ENCODE results near the gene BBX. TPM values are rescaled to one million over a fixed set of nuclear protein-coding genes. Genes with fewer than 3 reads are reported as not detected.

The BBX gene
- total and polyA plus RNA-seq, 4 donors, result 4.7 to 25.1 (median 20.5) TPM

GRCh38 chr3:107795514-107796094, 272.8 kb downstream of the BBX start:
- Histone ChIP-seq H3K9me3 (ENCODE audit: control insufficient read depth in 4 of 4, low read length in 3 of 4) (no peaks in the 10 kb centered on the region), H3K36me3 (ENCODE audit: control insufficient read depth in 4 of 4, insufficient read depth in 3 of 4, low read depth in 1 of 4, low read length in 3 of 4) (peaks cover 2 to 3% (median 3%) of the 10 kb centered on the region in 4 donors), H3K27me3 (ENCODE audit: control insufficient read depth in 4 of 4, insufficient read depth in 4 of 4, low read length in 3 of 4) (no peaks in the 10 kb centered on the region), H3K4me1 (ENCODE audit: control insufficient read depth in 4 of 4, insufficient read depth in 4 of 4, low read length in 3 of 4) (peaks cover 3 to 15% (median 4%) of the 10 kb centered on the region in 4 donors), H3K27ac (ENCODE audit: low read depth in 1 of 2, low read length in 2 of 2) (no peak overlapping the region), H3K9ac (ENCODE audit: low read depth in 1 of 2, low read length in 2 of 2) (no peak overlapping the region), H3K4me3 (ENCODE audit: low read depth in 1 of 3, low read length in 3 of 3) (no peak overlapping the region)
- WGBS, result 98% methylated on average over 3 of the region's 3 CpGs
- TF ChIP-seq NR2F2 (IDR thresholded peaks at IDR 0.05), result no peak
- TF ChIP-seq REST (IDR thresholded peaks at IDR 0.05), result no peak
- no peak for TF ChIP-seq SP1 (IDR thresholded peaks at IDR 0.05)
- TF ChIP-seq RAD21 (IDR thresholded peaks at IDR 0.05), result no peak
- TF ChIP-seq EGR1 (IDR thresholded peaks at IDR 0.05; ENCODE audit: low read depth in 2 of 2), result no peak
- no peak for TF ChIP-seq FOXA2 (IDR thresholded peaks at IDR 0.05)
- TF ChIP-seq HNF4G (IDR thresholded peaks at IDR 0.05), result no peak
- no peak for TF ChIP-seq YY1 (IDR thresholded peaks at IDR 0.05)
- no peak for TF ChIP-seq FOXA1 (IDR thresholded peaks at IDR 0.05)
- no peak for DNase-seq (ENCODE audit: low spot score)

- DNase-seq (ENCODE audit: low spot score), result no peak
These were observed 274.0 kb downstream of the BBX start for GRCh38 chr3:107796791-107797190.

More at GRCh38 chr3:107796791-107797190, 274.0 kb downstream of the BBX start:
- Histone ChIP-seq H3K27me3 (ENCODE audit: control insufficient read depth in 4 of 4, insufficient read depth in 4 of 4, low read length in 3 of 4) (no peaks in the 10 kb centered on the region), H3K9ac (ENCODE audit: low read depth in 1 of 2, low read length in 2 of 2) (no peak overlapping the region), H3K9me3 (ENCODE audit: control insufficient read depth in 4 of 4, low read length in 3 of 4) (no peaks in the 10 kb centered on the region), H3K36me3 (ENCODE audit: control insufficient read depth in 4 of 4, insufficient read depth in 3 of 4, low read depth in 1 of 4, low read length in 3 of 4) (peaks cover 3 to 13% (median 11%) of the 10 kb centered on the region in 4 donors), H3K4me1 (ENCODE audit: control insufficient read depth in 4 of 4, insufficient read depth in 4 of 4, low read length in 3 of 4) (peaks cover 0 to 15% (median 4%) of the 10 kb centered on the region in 4 donors), H3K27ac (ENCODE audit: low read depth in 1 of 2, low read length in 2 of 2) (no peak overlapping the region), H3K4me3 (ENCODE audit: low read depth in 1 of 3, low read length in 3 of 3) (no peak overlapping the region)
- TF ChIP-seq YY1 (IDR thresholded peaks at IDR 0.05) (peak; percentile 44), REST (IDR thresholded peaks at IDR 0.05) (no peak), CTCF (IDR thresholded peaks at IDR 0.05; ENCODE audit: low read depth, low read length, missing input control) (no peak), RAD21 (IDR thresholded peaks at IDR 0.05) (peak in 1 of 2 donors; percentile 25), JUND (IDR thresholded peaks at IDR 0.05) (peak in 1 of 2 donors; percentile 52), HNF4G (IDR thresholded peaks at IDR 0.05) (no peak), FOXA1 (IDR thresholded peaks at IDR 0.05) (no peak), GABPA (IDR thresholded peaks at IDR 0.05 in 1 of 2, conservative IDR thresholded peaks at IDR 0.05 in 1 of 2) (peak in 1 of 2 donors; percentile 17), NR2F2 (IDR thresholded peaks at IDR 0.05) (no peak), ATF3 (IDR thresholded peaks at IDR 0.05) (no peak), FOXA2 (IDR thresholded peaks at IDR 0.05) (peak; percentile 53), ZBTB33 (IDR thresholded peaks at IDR 0.05) (peak; percentile 61), MAX (IDR thresholded peaks at IDR 0.05) (peak; percentile 45), HNF4A (conservative IDR thresholded peaks at IDR 0.05) (peak; percentile 69 to 77), EGR1 (IDR thresholded peaks at IDR 0.05; ENCODE audit: low read depth in 2 of 2) (no peak), RXRA (IDR thresholded peaks at IDR 0.05) (peak; percentile 35 to 57), TAF1 (conservative IDR thresholded peaks at IDR 0.05) (no peak), SP1 (IDR thresholded peaks at IDR 0.05) (peak; percentile 30)
